ENCODE measurements around the gene DDR1.

Gene DDR1

DNA sequence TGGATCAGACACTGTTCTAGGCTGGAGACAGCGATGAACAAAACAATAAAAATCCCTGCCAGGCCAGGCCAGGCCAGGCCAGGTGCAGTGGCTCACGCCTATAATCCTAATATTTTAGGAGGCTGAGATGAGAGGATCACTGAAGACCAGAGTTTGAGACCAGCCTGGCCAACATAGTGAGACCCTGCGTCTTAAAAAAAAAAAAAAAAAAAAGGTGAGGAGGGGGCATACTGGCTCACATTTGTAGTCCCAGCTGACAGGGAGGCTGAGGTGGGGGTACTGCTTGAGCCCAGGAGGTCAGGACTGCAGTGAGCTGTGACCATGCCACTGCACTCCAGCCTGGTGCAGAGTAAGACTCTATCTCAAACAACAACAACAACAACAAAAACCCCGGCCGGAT is 61.0 kb downstream of the DDR1 start:
- DNase-seq (ENCODE audit: low read depth, low spot score): no peak
- TF ChIP-seq, protein P1, sequence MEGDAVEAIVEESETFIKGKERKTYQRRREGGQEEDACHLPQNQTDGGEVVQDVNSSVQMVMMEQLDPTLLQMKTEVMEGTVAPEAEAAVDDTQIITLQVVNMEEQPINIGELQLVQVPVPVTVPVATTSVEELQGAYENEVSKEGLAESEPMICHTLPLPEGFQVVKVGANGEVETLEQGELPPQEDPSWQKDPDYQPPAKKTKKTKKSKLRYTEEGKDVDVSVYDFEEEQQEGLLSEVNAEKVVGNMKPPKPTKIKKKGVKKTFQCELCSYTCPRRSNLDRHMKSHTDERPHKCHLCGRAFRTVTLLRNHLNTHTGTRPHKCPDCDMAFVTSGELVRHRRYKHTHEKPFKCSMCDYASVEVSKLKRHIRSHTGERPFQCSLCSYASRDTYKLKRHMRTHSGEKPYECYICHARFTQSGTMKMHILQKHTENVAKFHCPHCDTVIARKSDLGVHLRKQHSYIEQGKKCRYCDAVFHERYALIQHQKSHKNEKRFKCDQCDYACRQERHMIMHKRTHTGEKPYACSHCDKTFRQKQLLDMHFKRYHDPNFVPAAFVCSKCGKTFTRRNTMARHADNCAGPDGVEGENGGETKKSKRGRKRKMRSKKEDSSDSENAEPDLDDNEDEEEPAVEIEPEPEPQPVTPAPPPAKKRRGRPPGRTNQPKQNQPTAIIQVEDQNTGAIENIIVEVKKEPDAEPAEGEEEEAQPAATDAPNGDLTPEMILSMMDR (IDR thresholded peaks at IDR 0.05; ENCODE audit: insufficient read depth, low read length, missing control alignments): no peak
- ChIA-PET CTCF (interaction anchor here (0.6 to 6.1 kb wide), 6 partner anchors 9 to 142 kb away, joined by 3 to 104 read pairs (median 6); no protein-coding TSS in a partner anchor), POLR2A (no interaction called here)
- no peak overlapping the region for H3K4me3 ChIP-seq (ENCODE audit: low read depth, low read length)

DNA sequence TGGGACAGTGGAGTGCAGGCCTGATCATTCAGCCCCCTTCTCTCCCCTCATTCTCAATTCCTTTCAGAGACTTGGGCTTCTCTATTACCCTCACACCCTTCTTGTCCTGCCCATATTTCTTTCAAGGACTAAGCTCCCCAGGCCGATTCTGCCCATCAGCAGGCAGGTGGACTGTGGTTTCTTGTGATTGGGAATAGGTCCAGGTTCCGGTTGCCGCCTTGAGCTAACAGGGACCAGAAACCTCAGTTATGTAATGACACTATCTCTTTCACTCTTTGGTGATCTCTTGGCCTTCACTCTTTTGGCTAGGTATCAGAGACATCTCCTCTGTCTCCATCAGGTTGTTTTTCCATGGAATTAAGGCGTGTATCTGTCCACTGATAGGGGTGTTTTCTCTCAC is 62.9 kb downstream of the DDR1 start:
- no peak for DNase-seq (ENCODE audit: low read depth, low spot score)
- POLR2A ChIA-PET: no interaction called here
- TF ChIP-seq, protein P1 (IDR thresholded peaks at IDR 0.05; ENCODE audit: insufficient read depth, low read length, missing control alignments): no peak
- H3K4me3 ChIP-seq (ENCODE audit: low read depth, low read length): no peak overlapping the region
- CTCF ChIA-PET: interaction anchor here (2.2 to 2.7 kb wide), 2 partner anchors 123 to 140 kb away, joined by 9 to 16 read pairs; no protein-coding TSS in a partner anchor

DNA sequence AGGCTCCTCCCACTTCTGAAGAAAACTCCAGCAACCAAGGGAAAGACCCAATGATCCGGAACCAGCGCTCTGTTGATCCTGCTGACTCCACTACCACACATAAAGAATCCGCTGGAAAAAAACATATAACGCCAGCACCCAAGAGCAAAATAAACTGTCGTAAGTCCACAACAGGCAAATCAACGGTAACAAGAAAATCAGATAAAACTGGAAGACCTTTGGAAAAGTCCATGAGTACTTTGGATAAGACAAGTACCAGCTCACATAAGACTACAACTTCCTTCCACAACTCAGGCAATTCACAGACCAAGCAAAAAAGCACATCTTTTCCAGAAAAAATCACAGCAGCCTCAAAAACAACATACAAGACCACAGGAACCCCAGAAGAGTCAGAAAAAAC is 64.5 kb downstream of the DDR1 start:
- CTCF ChIA-PET: interaction anchor here (1.0 to 1.9 kb wide), 3 partner anchors 120 to 131 kb away, joined by 3 to 8 read pairs (median 3); no protein-coding TSS in a partner anchor
- TF ChIP-seq, protein P1 (IDR thresholded peaks at IDR 0.05; ENCODE audit: insufficient read depth, low read length, missing control alignments): no peak
- POLR2A ChIA-PET: no interaction called here
- H3K4me3 ChIP-seq (ENCODE audit: low read depth, low read length): no peak overlapping the region
- DNase-seq (ENCODE audit: low read depth, low spot score): no peak

Measured in AG04449 (cell line).